GM19438 (cell line): ENCODE measurements around the gene SLC18B1.

Experiments
- ATAC-seq: cut with Tn5 transposase; IDR thresholded peaks from one replicate; pipeline ENCODE4 v1.9.1; 2021; ENCODE audit warnings: low read depth; ENCODE audit not compliant: unreplicated experiment

SLC18B1 gene

GRCh38 chr6:132748446-132748845 is 50.0 kb downstream of the SLC18B1 start:
- no peak for ATAC-seq

GRCh38 chr6:132746048-132746447 is 52.4 kb downstream of the SLC18B1 start:
- no peak for ATAC-seq

GRCh38 chr6:132742495-132742894 is 55.9 kb downstream of the SLC18B1 start:
- no peak for ATAC-seq

- ATAC-seq: no peak
Measured at GRCh38 chr6:132741281-132741680, 57.2 kb downstream of the SLC18B1 start.

- no peak for ATAC-seq
Measured at GRCh38 chr6:132736239-132736638, 62.2 kb downstream of the SLC18B1 start.

- ATAC-seq: no peak
Measured at GRCh38 chr6:132734694-132735236, 63.7 kb downstream of the SLC18B1 start.

- ATAC-seq: no peak
Measured at GRCh38 chr6:132733814-132734213, 64.6 kb downstream of the SLC18B1 start.

- no peak for ATAC-seq
Measured at GRCh38 chr6:132733283-132733682, 65.2 kb downstream of the SLC18B1 start.

GRCh38 chr6:132731086-132731485 is 67.4 kb downstream of the SLC18B1 start:
- no peak for ATAC-seq

- ATAC-seq: no peak
Measured at GRCh38 chr6:132730560-132730959, 67.9 kb downstream of the SLC18B1 start.

- ATAC-seq: no peak
Measured at GRCh38 chr6:132728616-132729015, 69.8 kb downstream of the SLC18B1 start.

GRCh38 chr6:132726608-132726975 is 71.8 kb downstream of the SLC18B1 start:
- no peak for ATAC-seq

- peak; percentile 72 for ATAC-seq
Measured at GRCh38 chr6:132725947-132726607, 72.4 kb downstream of the SLC18B1 start.

GRCh38 chr6:132725471-132725870 is 73.0 kb downstream of the SLC18B1 start:
- peak; percentile 9 for ATAC-seq

GRCh38 chr6:132719736-132720448 is 78.5 kb downstream of the SLC18B1 start:
- no peak for ATAC-seq
